HEK293 (cell line): ENCODE measurements around the gene PDE4D.

Experiments used
- CTCF ChIP-seq: fragments of 450-650 bp; formaldehyde crosslinking; IDR thresholded peaks from 2 replicates; pipeline ENCODE4 v1.5.1; 2016; ENCODE audit warnings: missing biosample characterization, missing genetic modification characterization
- OVOL3 ChIP-seq: fragments of 450-650 bp; formaldehyde crosslinking; IDR thresholded peaks from 2 replicates; pipeline ENCODE4 v1.5.1; 2016; ENCODE audit warnings: missing biosample characterization, missing genetic modification characterization
- ZBTB8A ChIP-seq: fragments of 450-650 bp; formaldehyde crosslinking; IDR thresholded peaks from 2 replicates; pipeline ENCODE4 v1.5.1; 2016; ENCODE audit warnings: missing biosample characterization, missing genetic modification characterization
- ZFP37 ChIP-seq: fragments of 450-650 bp; formaldehyde crosslinking; IDR thresholded peaks from 2 replicates; pipeline ENCODE4 v1.5.1; 2016; ENCODE audit warnings: missing biosample characterization, missing genetic modification characterization
- ZNF133 ChIP-seq: fragments of 450-650 bp; formaldehyde crosslinking; IDR thresholded peaks from 2 replicates; pipeline ENCODE4 v1.5.1; 2016; ENCODE audit warnings: missing biosample characterization, missing genetic modification characterization
- ZNF16 ChIP-seq: fragments of 450-650 bp; formaldehyde crosslinking; IDR thresholded peaks from 2 replicates; pipeline ENCODE4 v1.5.1; 2016; ENCODE audit warnings: low read depth, missing biosample characterization, missing genetic modification characterization
- ZNF274 ChIP-seq, 2 experiments: fragments of 200-500 bp in 1 of 2; fragments of 450-650 bp in 1 of 2; sonication (Bioruptor generic) in 1 of 2; formaldehyde crosslinking in 1 of 2; IDR thresholded peaks; 2 replicates each; pipeline versions ENCODE4 v1.5.1 to v1.6.1; 2014 to 2016; ENCODE audit warnings: borderline replicate concordance in 1 of 2, inconsistent platforms in 1 of 2, low read length in 1 of 2, missing biosample characterization in 1 of 2, missing genetic modification characterization in 1 of 2
- ZNF426 ChIP-seq: fragments of 450-650 bp; formaldehyde crosslinking; IDR thresholded peaks from 2 replicates; pipeline ENCODE4 v1.5.1; 2017; ENCODE audit warnings: missing biosample characterization, missing genetic modification characterization, mild to moderate bottlenecking, inconsistent platforms, moderate library complexity
- ZNF510 ChIP-seq: fragments of 450-650 bp; formaldehyde crosslinking; IDR thresholded peaks from 2 replicates; pipeline ENCODE4 v1.5.1; 2018; ENCODE audit warnings: mild to moderate bottlenecking, missing genetic modification characterization, missing biosample characterization; ENCODE audit not compliant: insufficient replicate concordance

- no peak for TF ChIP-seq CTCF (tag by site-specific recombination)
- TF ChIP-seq ZNF274 (IDR thresholded peaks at IDR 0.05; ENCODE audit: low read length) = no peak
- no peak for TF ChIP-seq ZNF274 (tag by site-specific recombination; IDR thresholded peaks at IDR 0.05; ENCODE audit: borderline replicate concordance)
- TF ChIP-seq ZFP37 (tag by site-specific recombination) = no peak
- TF ChIP-seq OVOL3 = no peak
- no peak for TF ChIP-seq ZNF16
- TF ChIP-seq ZBTB8A (tag by site-specific recombination) = no peak
- TF ChIP-seq ZNF426 (tag by site-specific recombination) = no peak
- no peak for TF ChIP-seq ZNF510
- no peak for TF ChIP-seq ZNF133 (tag by site-specific recombination)
These were observed 70.1 kb downstream of the PDE4D start for GRCh38 chr5:59823420-59823819.
